GM23338 (cell line): Measurements from ENCODE around the gene MINDY3. TPM values are rescaled to one million over a fixed set of nuclear protein-coding genes. Genes with fewer than 3 reads are reported as not detected.

Source experiments
- ATAC-seq: fragments of 200-7000 bp; cut with Tn5 transposase; 3 replicates; pipeline ENCODE4 v1.9.1; 2020
- DNase-seq: peaks from one replicate; pipeline ENCODE4 v3.0.0-alpha.2; 2015; ENCODE audit warnings: low spot score
- H2AFZ ChIP-seq: fragments of 200-600 bp; sonication (generic); 2 replicates; pipeline ENCODE4 v1.8.0; 2016; ENCODE audit warnings: antibody characterized with exemption, mild to moderate bottlenecking, moderate library complexity
- H3F3A ChIP-seq: fragments of 200-600 bp; sonication (generic); replicated peaks from 2 replicates; pipeline ENCODE4 v1.8.0; 2017; ENCODE audit warnings: antibody characterized with exemption, mixed run types, low read depth
- H3K27ac ChIP-seq: fragments of 200-600 bp; sonication (generic); 2 replicates; pipeline ENCODE4 v1.6.1; 2016; ENCODE audit warnings: low read depth
- H3K27me3 ChIP-seq: fragments of 200-600 bp; sonication (generic); 2 replicates; pipeline ENCODE4 v1.8.0; 2016; ENCODE audit warnings: mild to moderate bottlenecking, mixed run types, moderate library complexity; ENCODE audit not compliant: insufficient read depth
- H3K36me3 ChIP-seq: fragments of 200-600 bp; sonication (generic); 2 replicates; pipeline ENCODE4 v1.8.0; 2016; ENCODE audit warnings: mild to moderate bottlenecking; ENCODE audit not compliant: insufficient read depth
- H3K4me1 ChIP-seq: fragments of 200-600 bp; sonication (generic); 2 replicates; pipeline ENCODE4 v1.8.0; 2016; ENCODE audit warnings: mild to moderate bottlenecking, moderate library complexity; ENCODE audit not compliant: insufficient read depth
- H3K4me2 ChIP-seq: fragments of 200-600 bp; sonication (generic); 2 replicates; pipeline ENCODE4 v1.7.1; 2017; ENCODE audit warnings: mixed run types
- H3K4me3 ChIP-seq: fragments of 200-600 bp; sonication (generic); 2 replicates; pipeline ENCODE4 v1.6.1; 2016; ENCODE audit warnings: mixed run types
- H3K79me2 ChIP-seq: fragments of 200-600 bp; sonication (generic); replicated peaks from 2 replicates; pipeline ENCODE4 v1.8.0; 2017; ENCODE audit warnings: mild to moderate bottlenecking; ENCODE audit not compliant: insufficient read depth
- H3K9me2 ChIP-seq: fragments of 200-600 bp; sonication (generic); 2 replicates; pipeline ENCODE4 v1.8.0; 2017; ENCODE audit not compliant: insufficient read depth
- H4K20me1 ChIP-seq: fragments of 200-600 bp; sonication (generic); replicated peaks from 2 replicates; pipeline ENCODE4 v1.8.0; 2017; ENCODE audit warnings: mild to moderate bottlenecking; ENCODE audit not compliant: insufficient read depth
- H3K27ac Mint-ChIP-seq: 2 replicates; pipeline ENCODE4 v1.8.0; 2020; ENCODE audit warnings: inconsistent platforms, mild to moderate bottlenecking, moderate library complexity, mixed read lengths
- H3K27me3 Mint-ChIP-seq: 3 replicates; pipeline ENCODE4 v1.8.0; 2022; ENCODE audit warnings: low read depth, mild to moderate bottlenecking, moderate library complexity, mixed read lengths, inconsistent platforms; ENCODE audit not compliant: insufficient read depth, poor library complexity
- H3K36me3 Mint-ChIP-seq: 3 replicates; pipeline ENCODE4 v1.8.0; 2021; ENCODE audit warnings: low read depth, mild to moderate bottlenecking, inconsistent platforms, moderate library complexity, mixed read lengths
- H3K4me1 Mint-ChIP-seq: 3 replicates; pipeline ENCODE4 v1.8.0; 2020; ENCODE audit warnings: mild to moderate bottlenecking, inconsistent platforms, mixed read lengths
- H3K4me3 Mint-ChIP-seq: 3 replicates; pipeline ENCODE4 v1.8.0; 2021; ENCODE audit warnings: moderate library complexity, mild to moderate bottlenecking, inconsistent platforms, mixed read lengths
- H3K9me3 Mint-ChIP-seq: 3 replicates; pipeline ENCODE4 v1.8.0; 2020; ENCODE audit warnings: moderate library complexity, mild to moderate bottlenecking, inconsistent platforms, mixed read lengths
- CREB1 ChIP-seq: fragments of 250-450 bp; sonication (Bioruptor Pico); IDR thresholded peaks from 2 replicates; pipeline ENCODE4 v1.5.0; 2020; ENCODE audit warnings: low read depth, mild to moderate bottlenecking, moderate library complexity
- CTCF ChIP-seq, 2 experiments: fragments of 200-600 bp in 1 of 2; sonication (generic) in 1 of 2; conservative IDR thresholded peaks; 2 replicates each; pipeline versions ENCODE4 v1.5.1 to v1.6.1; 2016 to 2017; ENCODE audit warnings: antibody characterized with exemption in 2 of 2, low read depth in 2 of 2, mild to moderate bottlenecking in 2 of 2, moderate library complexity in 1 of 2
- EZH2 ChIP-seq: fragments of 200-600 bp; sonication (generic); IDR thresholded peaks from one replicate; pipeline ENCODE4 v1.8.0; 2017; ENCODE audit warnings: antibody characterized with exemption, mild to moderate bottlenecking, low read depth; ENCODE audit not compliant: unreplicated experiment
- JUNB ChIP-seq: IDR thresholded peaks from one replicate; pipeline ENCODE4 v1.6.1; 2016; ENCODE audit warnings: antibody characterized with exemption; ENCODE audit not compliant: unreplicated experiment
- NANOG ChIP-seq: IDR thresholded peaks from 2 replicates; pipeline ENCODE4 v1.6.1; 2016; ENCODE audit warnings: antibody characterized with exemption, borderline replicate concordance
- POLR2AphosphoS5 ChIP-seq: IDR thresholded peaks from 2 replicates; pipeline ENCODE4 v1.6.1; 2016; ENCODE audit warnings: antibody characterized with exemption, low read depth
- REST ChIP-seq: IDR thresholded peaks from one replicate; pipeline ENCODE4 v1.6.1; 2018; ENCODE audit warnings: antibody characterized with exemption; ENCODE audit not compliant: unreplicated experiment
- ZNF331 ChIP-seq: fragments of 250-450 bp; sonication (Bioruptor Pico); IDR thresholded peaks from 2 replicates; pipeline ENCODE4 v1.5.0; 2020; ENCODE audit warnings: low read depth, mild to moderate bottlenecking, moderate library complexity
- polyA plus RNA-seq: library from polyadenylated mRNA; unstranded; fragments of >200 nt; fragmentation: Nextera tagmentation; extraction: Ambion mirVana; gene quantifications from 2 replicates; pipeline ENCODE4 v1.2.1, GENCODE V29; 2016
- total RNA-seq: library from RNA; depleted of rRNA; stranded (reverse); fragments of >200 nt; shearing (Covaris generic); gene quantifications from 2 replicates; pipeline ENCODE4 v1.2.3, GENCODE V29; 2014
- TF ChIP-seq, protein P1 (sequence below): IDR thresholded peaks from 2 replicates; pipeline ENCODE4 v1.6.1; 2016; ENCODE audit warnings: antibody characterized with exemption

MINDY3 gene
- total and polyA plus RNA-seq, 2 experiments from 2014 or later: 10.2 to 13.6 TPM

GRCh38 chr10:15792777-15793176, 67.5 kb downstream of the MINDY3 start (continued):
- TF ChIP-seq CTCF (conservative IDR thresholded peaks at IDR 0.05; ENCODE audit: low read depth in 2 of 2) (no peak), POLR2AphosphoS5 (no peak), NANOG (no peak), JUNB (no peak), EZH2 (no peak), ZNF331 (no peak), CREB1 (no peak)
- TF ChIP-seq, protein P1, sequence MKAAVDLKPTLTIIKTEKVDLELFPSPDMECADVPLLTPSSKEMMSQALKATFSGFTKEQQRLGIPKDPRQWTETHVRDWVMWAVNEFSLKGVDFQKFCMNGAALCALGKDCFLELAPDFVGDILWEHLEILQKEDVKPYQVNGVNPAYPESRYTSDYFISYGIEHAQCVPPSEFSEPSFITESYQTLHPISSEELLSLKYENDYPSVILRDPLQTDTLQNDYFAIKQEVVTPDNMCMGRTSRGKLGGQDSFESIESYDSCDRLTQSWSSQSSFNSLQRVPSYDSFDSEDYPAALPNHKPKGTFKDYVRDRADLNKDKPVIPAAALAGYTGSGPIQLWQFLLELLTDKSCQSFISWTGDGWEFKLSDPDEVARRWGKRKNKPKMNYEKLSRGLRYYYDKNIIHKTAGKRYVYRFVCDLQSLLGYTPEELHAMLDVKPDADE: no peak

DNA sequence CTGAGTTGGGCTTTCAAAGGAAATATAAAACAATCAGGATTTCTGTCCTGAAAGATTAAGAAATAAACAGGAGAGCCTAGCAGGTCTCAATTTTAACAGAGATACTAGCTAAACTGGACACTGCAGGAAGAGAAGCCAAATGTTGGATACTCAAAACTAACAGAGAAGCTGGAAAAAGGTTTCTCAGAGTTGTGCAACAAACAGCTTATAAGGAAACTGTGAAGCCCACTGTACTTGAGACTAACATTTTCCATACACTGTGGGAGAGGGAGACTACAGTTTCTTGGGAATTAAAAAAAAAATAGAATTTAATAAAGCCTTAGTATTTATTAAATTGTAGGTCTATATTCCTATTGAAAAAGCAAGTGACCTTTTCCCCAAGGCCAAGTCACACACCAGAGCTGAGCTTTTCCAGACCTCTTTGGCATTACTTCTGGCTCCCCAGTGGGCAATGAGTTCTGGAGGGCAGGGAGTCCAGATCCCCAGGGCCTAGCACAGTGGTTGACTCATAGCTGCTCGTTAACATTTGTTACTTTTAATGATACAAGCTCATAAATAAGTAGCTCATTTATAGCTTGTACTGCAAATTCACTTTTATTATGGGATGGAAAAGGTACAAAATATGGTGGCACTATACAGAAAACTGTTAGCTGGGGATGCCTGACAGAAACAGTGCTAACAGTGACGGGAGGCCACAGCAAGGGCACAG, 68.3 kb downstream of the MINDY3 start:
- H3F3A ChIP-seq: no peaks in the 10 kb centered on the region
- no peaks in the 10 kb centered on the region for H3K9me3 Mint-ChIP-seq
- H3K9me2 ChIP-seq: no peaks in the 10 kb centered on the region
- H2AFZ ChIP-seq: no peak overlapping the region
- no peaks in the 10 kb centered on the region for H3K79me2 ChIP-seq
- H3K4me1 Mint-ChIP-seq: no peaks in the 10 kb centered on the region
- DNase-seq (no peak), ATAC-seq (no peak)
- peaks cover 3% of the 10 kb centered on the region for H3K27me3 Mint-ChIP-seq
- no peaks in the 10 kb centered on the region for H3K36me3 ChIP-seq
- no peaks in the 10 kb centered on the region for H3K27me3 ChIP-seq
- H3K4me2 ChIP-seq: no peak overlapping the region
- H3K36me3 Mint-ChIP-seq: no peaks in the 10 kb centered on the region
- no peaks in the 10 kb centered on the region for H3K4me1 ChIP-seq
- H4K20me1 ChIP-seq: no peaks in the 10 kb centered on the region
- no peak overlapping the region for H3K4me3 Mint-ChIP-seq
- no peak overlapping the region for H3K27ac Mint-ChIP-seq
- H3K27ac ChIP-seq: no peak overlapping the region
- H3K4me3 ChIP-seq: no peak overlapping the region
- TF ChIP-seq POLR2AphosphoS5 (no peak), CTCF (conservative IDR thresholded peaks at IDR 0.05; ENCODE audit: low read depth in 2 of 2) (no peak), EZH2 (no peak), CREB1 (no peak), NANOG (no peak), JUNB (no peak), REST (no peak)
- TF ChIP-seq, protein P1: no peak
